HepG2 (cell line): ENCODE results near the gene ST13. TPM values are rescaled to one million over a fixed set of nuclear protein-coding genes. Genes with fewer than 3 reads are reported as not detected.

Experiments used
- ATAC-seq: fragments of 200-7000 bp; cut with Tn5 transposase; 3 replicates; pipeline ENCODE4 v1.9.1; 2020; ENCODE audit warnings: mild to moderate bottlenecking, moderate library complexity
- BruUV-seq: library from RNA; stranded (reverse); fragments of 400-500 nt; replicated peaks from 2 replicates; lab custom pipeline; 2021; lab: Mats Ljungman, UMichigan
- CTCF ChIA-PET: fragments of 300-600 bp; formaldehyde crosslinking; extraction: SDS; loops from one replicate; lab custom pipeline; 2021; ENCODE audit warnings: low total read pairs, inconsistent platforms, low intra/inter-chr PET ratio; lab: Yijun Ruan, JAX
- POLR2A ChIA-PET: fragments of 350-600 bp; sonication (Branson Sonifier 250); formaldehyde crosslinking; loops from one replicate; lab custom pipeline; 2020; ENCODE audit warnings: antibody characterized with exemption, inconsistent platforms; lab: Yijun Ruan, JAX
- DNase-seq: peaks from one replicate; pipeline ENCODE4 v3.0.0-alpha.2; 2015; ENCODE audit warnings: low spot score
- FAIRE-seq: peaks from 3 replicates; lab custom pipeline; 2011; peaks lifted over from hg19 to GRCh38; lab: Jason Lieb, UNC
- H2AFZ ChIP-seq: one replicate; pipeline ENCODE4 v1.6.1; 2011; ENCODE audit warnings: low read length, inconsistent platforms
- H3K27ac ChIP-seq: fragments of 300-600 bp; 3 replicates; pipeline ENCODE4 v1.8.0; 2011; ENCODE audit warnings: mixed run types, mild to moderate bottlenecking, mixed read lengths, low read length, inconsistent platforms; ENCODE audit not compliant: insufficient read depth; ENCODE audit errors: extremely low read length
- H3K27me3 ChIP-seq, 2 experiments: fragments of 200-600 bp in 1 of 2; 2 replicates in 1 of 2; 3 replicates in 1 of 2; pipeline versions ENCODE4 v1.6.0 to v1.8.0; 2011; ENCODE audit warnings: low read length in 2 of 2, mild to moderate bottlenecking in 2 of 2, moderate library complexity in 2 of 2, inconsistent platforms in 1 of 2; ENCODE audit not compliant: insufficient read depth in 2 of 2, control insufficient read depth in 1 of 2
- H3K36me3 ChIP-seq, 2 experiments: fragments of 200-600 bp in 1 of 2; replicated peaks in 1 of 2; 2 replicates in 1 of 2; 3 replicates in 1 of 2; pipeline versions ENCODE4 v1.5.1 to v1.8.0; 2011; ENCODE audit warnings: low read length in 2 of 2, inconsistent platforms in 1 of 2; ENCODE audit not compliant: insufficient read depth in 2 of 2, control insufficient read depth in 1 of 2
- H3K4me1 ChIP-seq: 2 replicates; pipeline ENCODE4 v1.5.1; 2012; ENCODE audit warnings: low read length, inconsistent platforms; ENCODE audit not compliant: insufficient read depth
- H3K4me2 ChIP-seq: 2 replicates; pipeline ENCODE4 v1.6.0; 2011; ENCODE audit warnings: low read depth, low read length, inconsistent platforms
- H3K4me3 ChIP-seq, 3 experiments: fragments of 200-600 bp in 1 of 3; sonication (generic), shearing (Covaris generic) in 1 of 3; replicated peaks in 1 of 3; 2 replicates each; pipeline ENCODE4 v1.5.1; 2011 to 2016; ENCODE audit warnings: low read length in 3 of 3, inconsistent platforms in 2 of 3, low read depth in 2 of 3, mild to moderate bottlenecking in 2 of 3, control low read depth in 1 of 3, mixed read lengths in 1 of 3; ENCODE audit not compliant: insufficient read depth in 1 of 3
- H3K79me2 ChIP-seq: one replicate; pipeline ENCODE4 v1.6.1; 2011; ENCODE audit warnings: low read length, inconsistent platforms; ENCODE audit not compliant: insufficient read depth
- H3K9ac ChIP-seq: 2 replicates; pipeline ENCODE4 v1.6.0; 2011; ENCODE audit warnings: mild to moderate bottlenecking, low read depth, low read length, inconsistent platforms; ENCODE audit not compliant: insufficient read depth
- H3K9me3 ChIP-seq: 2 replicates; pipeline ENCODE4 v1.5.1; 2012; ENCODE audit warnings: mild to moderate bottlenecking, low read length
- H4K20me1 ChIP-seq: 2 replicates; pipeline ENCODE4 v1.6.0; 2011; ENCODE audit warnings: inconsistent platforms, mild to moderate bottlenecking, low read length, moderate library complexity; ENCODE audit not compliant: insufficient read depth
- AGO1 ChIP-seq: fragments of 200-400 bp; formaldehyde crosslinking; IDR thresholded peaks from 2 replicates; pipeline ENCODE4 v1.6.1; 2017; ENCODE audit warnings: mild to moderate bottlenecking, low read depth, low read length, moderate library complexity; ENCODE audit not compliant: poor library complexity, severe bottlenecking
- ARID3A ChIP-seq: IDR thresholded peaks from 2 replicates; pipeline ENCODE4 v1.6.1; 2012; ENCODE audit warnings: low read depth, low read length, improper control_type of control experiment
- KDM6A ChIP-seq: IDR thresholded peaks from 2 replicates; pipeline ENCODE4 v1.6.1; 2016; ENCODE audit warnings: low read depth
- KLF13 ChIP-seq: sonication (generic); formaldehyde crosslinking; IDR thresholded peaks from 2 replicates; pipeline ENCODE4 v1.4.0; 2020; ENCODE audit warnings: mild to moderate bottlenecking, missing genetic modification reagents
- KLF15 ChIP-seq: sonication (generic); formaldehyde crosslinking; IDR thresholded peaks from 2 replicates; pipeline ENCODE4 v1.8.1; 2023; ENCODE audit warnings: borderline replicate concordance, mild to moderate bottlenecking, inconsistent platforms, missing genetic modification reagents, mixed read lengths
- KMT2A ChIP-seq: sonication (generic); formaldehyde crosslinking; IDR thresholded peaks from 2 replicates; pipeline ENCODE4 v1.4.0; 2020; ENCODE audit warnings: missing genetic modification reagents
- SMYD3 ChIP-seq: sonication (generic); formaldehyde crosslinking; IDR thresholded peaks from 2 replicates; pipeline ENCODE4 v1.8.1; 2023; ENCODE audit warnings: mild to moderate bottlenecking, missing genetic modification reagents
- SRSF9 ChIP-seq: fragments of 200-400 bp; formaldehyde crosslinking; IDR thresholded peaks from 2 replicates; pipeline ENCODE4 v1.6.1; 2018; ENCODE audit warnings: borderline replicate concordance, mild to moderate bottlenecking, low read depth, low read length; ENCODE audit not compliant: insufficient read depth, poor library complexity, severe bottlenecking
- TFE3 ChIP-seq: IDR thresholded peaks from 2 replicates; pipeline ENCODE4 v1.6.1; 2016
- ZNF225 ChIP-seq: sonication (generic); formaldehyde crosslinking; IDR thresholded peaks from 2 replicates; pipeline ENCODE4 v1.4.0; 2020; ENCODE audit warnings: mild to moderate bottlenecking, missing genetic modification reagents
- ZNF232 ChIP-seq: sonication (generic); formaldehyde crosslinking; IDR thresholded peaks from 2 replicates; pipeline ENCODE4 v1.4.0; 2020; ENCODE audit warnings: missing genetic modification reagents, borderline replicate concordance
- ZNF33B ChIP-seq: sonication (generic); formaldehyde crosslinking; IDR thresholded peaks from 2 replicates; pipeline ENCODE4 v1.5.1; 2020; ENCODE audit warnings: mild to moderate bottlenecking, missing genetic modification reagents
- ZNF383 ChIP-seq: sonication (generic); formaldehyde crosslinking; IDR thresholded peaks from 2 replicates; pipeline ENCODE4 v1.4.0; 2020; ENCODE audit warnings: missing genetic modification reagents, mild to moderate bottlenecking, borderline replicate concordance
- ZNF605 ChIP-seq: sonication (generic); formaldehyde crosslinking; IDR thresholded peaks from 2 replicates; pipeline ENCODE4 v1.8.0; 2022; ENCODE audit warnings: mild to moderate bottlenecking, missing genetic modification reagents
- ZNF678 ChIP-seq: sonication (generic); formaldehyde crosslinking; IDR thresholded peaks from 2 replicates; pipeline ENCODE4 v1.4.0; 2020; ENCODE audit warnings: mild to moderate bottlenecking, missing genetic modification reagents
- ZNF780A ChIP-seq: sonication (generic); formaldehyde crosslinking; IDR thresholded peaks from 2 replicates; pipeline ENCODE4 v1.8.0; 2022; ENCODE audit warnings: mild to moderate bottlenecking, missing genetic modification reagents, moderate library complexity
- in situ Hi-C: cut with HindIII; loops from 2 replicates; pipeline ENCODE4 v1.10.0; 2017; ENCODE audit warnings: low pct_unique_long_range_greater_than_20kb; ENCODE audit not compliant: extremely low pct_ligation_motif_present
- intact Hi-C: fragments of 100-400 bp; cut with micrococcal nuclease; formaldehyde crosslinking; loops from one replicate; pipeline ENCODE4 v1.10.0; 2022; ENCODE audit not compliant: unreplicated experiment
- polyA plus RNA-seq, 8 experiments: library from polyadenylated mRNA; depleted of rRNA in 3 of 8; stranded (reverse) in 7 of 8; unstranded in 1 of 8; fragments of >200 nt; fragmentation: Illumina TruSeq in 4 of 8; extraction: Trizol in 4 of 8; gene quantifications; 2 replicates each; pipeline versions ENCODE4 v1.2.1 to v1.2.3, GENCODE V29; 2011 to 2016; ENCODE audit warnings: low read depth in 4 of 8, missing spikeins in 1 of 8, mixed read lengths in 1 of 8; ENCODE audit not compliant: insufficient read depth in 1 of 8
- total RNA-seq, 5 experiments: library from RNA; depleted of rRNA; stranded (reverse); fragments of >200 nt; fragmentation: Illumina TruSeq; extraction: Trizol; gene quantifications; 2 replicates each; pipeline ENCODE4 v1.2.3, GENCODE V29; 2016; ENCODE audit warnings: low read depth in 1 of 5
- TF ChIP-seq, protein P1 (sequence below): sonication (generic); formaldehyde crosslinking; IDR thresholded peaks from 2 replicates; pipeline ENCODE4 v1.8.0; 2022; ENCODE audit warnings: missing genetic modification reagents, mild to moderate bottlenecking, moderate library complexity, borderline replicate concordance

Gene ST13
- total and polyA plus RNA-seq, 2 of the 13 experiments (the other 11 are each of a cell fraction or from before 2014, with no cell fraction given): 110 to 274 TPM

DNA sequence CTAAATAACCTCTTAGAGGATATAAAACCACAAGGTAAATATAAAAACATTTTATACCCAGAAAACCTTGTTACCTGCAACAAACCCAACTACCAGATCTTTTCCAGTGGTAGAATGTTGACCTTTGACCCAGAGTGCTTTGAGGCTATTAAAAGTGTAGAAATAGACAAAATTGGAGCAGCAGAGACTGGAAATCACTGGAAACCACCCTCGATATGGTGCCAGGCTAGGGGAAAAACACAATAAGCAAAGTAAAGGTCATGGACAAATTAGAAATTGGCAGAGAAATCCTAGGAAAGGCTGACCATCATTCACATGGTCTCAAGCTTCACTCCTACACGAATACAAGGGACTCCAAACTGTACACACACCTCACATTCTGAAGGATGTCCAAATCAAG lies 64.0 kb downstream of the ST13 start (continued):
- TF ChIP-seq ZNF232 (CRISPR knock-in tag) (no peak), KDM6A (CRISPR knock-in tag) (no peak)
- TF ChIP-seq, all 625 proteins: peak for 0

- DNase-seq (no peak), FAIRE-seq (no peak), ATAC-seq (no peak)
- no TSS peak for BruUV-seq
- Histone ChIP-seq H3K4me1 (no peaks in the 10 kb centered on the region), H2AFZ (no peak overlapping the region), H3K36me3 (peaks cover 1 to 16% of the 10 kb centered on the region in 2 experiments; a peak in 2 of 5 replicates), H3K27me3 (no peaks in the 10 kb centered on the region), H3K9me3 (no peaks in the 10 kb centered on the region), H3K9ac (no peak overlapping the region), H3K4me2 (no peak overlapping the region), H3K79me2 (no peaks in the 10 kb centered on the region), H3K4me3 (no peak overlapping the region), H4K20me1 (no peaks in the 10 kb centered on the region), H3K27ac (no peak overlapping the region)
- in situ Hi-C loops: no loop called here
- no peak for TF ChIP-seq TFE3 (CRISPR knock-in tag)
- TF ChIP-seq ZNF225 (CRISPR knock-in tag): no peak
- TF ChIP-seq KMT2A (CRISPR knock-in tag): no peak
- TF ChIP-seq ZNF383 (CRISPR knock-in tag): no peak
- no peak for TF ChIP-seq ARID3A
- TF ChIP-seq SMYD3 (CRISPR knock-in tag): no peak
- no peak for TF ChIP-seq KLF13 (CRISPR knock-in tag)
- TF ChIP-seq ZNF605 (CRISPR knock-in tag): no peak
- TF ChIP-seq, protein P1, sequence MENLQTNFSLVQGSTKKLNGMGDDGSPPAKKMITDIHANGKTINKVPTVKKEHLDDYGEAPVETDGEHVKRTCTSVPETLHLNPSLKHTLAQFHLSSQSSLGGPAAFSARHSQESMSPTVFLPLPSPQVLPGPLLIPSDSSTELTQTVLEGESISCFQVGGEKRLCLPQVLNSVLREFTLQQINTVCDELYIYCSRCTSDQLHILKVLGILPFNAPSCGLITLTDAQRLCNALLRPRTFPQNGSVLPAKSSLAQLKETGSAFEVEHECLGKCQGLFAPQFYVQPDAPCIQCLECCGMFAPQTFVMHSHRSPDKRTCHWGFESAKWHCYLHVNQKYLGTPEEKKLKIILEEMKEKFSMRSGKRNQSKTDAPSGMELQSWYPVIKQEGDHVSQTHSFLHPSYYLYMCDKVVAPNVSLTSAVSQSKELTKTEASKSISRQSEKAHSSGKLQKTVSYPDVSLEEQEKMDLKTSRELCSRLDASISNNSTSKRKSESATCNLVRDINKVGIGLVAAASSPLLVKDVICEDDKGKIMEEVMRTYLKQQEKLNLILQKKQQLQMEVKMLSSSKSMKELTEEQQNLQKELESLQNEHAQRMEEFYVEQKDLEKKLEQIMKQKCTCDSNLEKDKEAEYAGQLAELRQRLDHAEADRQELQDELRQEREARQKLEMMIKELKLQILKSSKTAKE: no peak
- TF ChIP-seq AGO1: no peak
- no peak for TF ChIP-seq ZNF780A (CRISPR knock-in tag)
- TF ChIP-seq ZNF33B (CRISPR knock-in tag): no peak
- no peak for TF ChIP-seq KLF15 (CRISPR knock-in tag)
- TF ChIP-seq SRSF9: no peak
- no peak for TF ChIP-seq ZNF678 (CRISPR knock-in tag)
- CTCF ChIA-PET: no interaction called here
- POLR2A ChIA-PET: no interaction called here
- intact Hi-C loops: no loop called here
Measured at GRCh38 chr22:40791241-40791640, 65.2 kb downstream of the ST13 start.
